Measurements from ENCODE around the gene ZNG1C. TPM values are rescaled to one million over a fixed set of nuclear protein-coding genes. Genes with fewer than 3 reads are reported as not detected.
"Not testable (repeated sequence)": the region's sequence is repeated elsewhere in the genome, so short reads cannot be mapped to it uniquely, and the experiment has no call there.

ZNG1C gene
- total and polyA plus RNA-seq, 2 donors (not counting 3 experiments of a cell fraction or from before 2014, with no cell fraction given) = 31.5 to 32.3 TPM

- H3K4me1 ChIP-seq (ENCODE audit: control insufficient read depth, extremely low read depth, insufficient read depth, low read length); dilution Hi-C loops (cut with MboI; ENCODE audit: extremely low pct_ligation_motif_present, low sequenced_read_pairs); POLR2A ChIA-PET; H3K79me2 ChIP-seq (ENCODE audit: control insufficient read depth, insufficient read depth, low read length); H3K27ac ChIP-seq (ENCODE audit: insufficient read depth, low read depth, low read length); CTCF ChIA-PET; H2AFZ ChIP-seq (ENCODE audit: low read depth, low read length); H4K20me1 ChIP-seq (replicated peaks; ENCODE audit: control insufficient read depth, extremely low read depth, insufficient read depth, low read length); H3K9me1 ChIP-seq (replicated peaks; ENCODE audit: control insufficient read depth, extremely low read depth, insufficient read depth, low read length); intact Hi-C loops (cut with micrococcal nuclease); BruUV-seq (replicated peaks); H3K9me3 ChIP-seq (replicated peaks; ENCODE audit: control insufficient read depth, insufficient read depth, low read length); H3K9ac ChIP-seq (replicated peaks; ENCODE audit: extremely low read depth, insufficient read depth, low read length); DNase-seq (ENCODE audit: low read depth, low spot score); H3K4me2 ChIP-seq (ENCODE audit: insufficient read depth, low read length); H3K36me3 ChIP-seq (ENCODE audit: control insufficient read depth in 2 of 2, extremely low read depth in 1 of 2, insufficient read depth in 2 of 2, low read length in 2 of 2); FAIRE-seq; H3K27me3 ChIP-seq (ENCODE audit: control insufficient read depth in 2 of 2, insufficient read depth in 2 of 2, low read length in 2 of 2); H3K4me3 ChIP-seq (replicated peaks in 1 of 3; ENCODE audit: insufficient read depth in 1 of 3, low read depth in 1 of 3, low read length in 3 of 3): not testable (repeated sequence)
These were observed 62.0 kb downstream of the ZNG1C start for GRCh38 chr9:68303771-68304170.

DNA sequence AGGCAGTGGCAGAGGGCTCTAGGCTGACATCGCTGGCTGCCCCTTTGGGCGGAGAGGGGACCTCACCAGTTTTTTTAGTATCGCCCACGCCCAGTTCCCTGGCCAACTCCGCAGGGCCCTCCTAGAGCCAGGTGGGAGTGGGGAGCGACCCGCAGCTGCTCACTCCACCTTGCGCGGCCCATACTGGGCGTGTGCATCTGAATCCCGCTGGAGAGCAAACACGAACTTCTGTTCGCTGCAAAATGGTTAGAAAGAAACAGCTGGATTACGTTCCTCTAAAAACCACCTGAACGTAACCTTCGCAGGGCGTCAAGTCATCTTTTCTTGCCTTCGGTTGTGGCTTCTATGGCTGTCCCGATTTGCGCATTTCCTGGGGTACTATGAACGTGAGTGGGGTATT lies 62.4 kb downstream of the ZNG1C start:
- H2AFZ ChIP-seq (ENCODE audit: low read depth, low read length); H3K4me1 ChIP-seq (ENCODE audit: control insufficient read depth, extremely low read depth, insufficient read depth, low read length); H3K36me3 ChIP-seq (ENCODE audit: control insufficient read depth in 2 of 2, extremely low read depth in 1 of 2, insufficient read depth in 2 of 2, low read length in 2 of 2); H3K4me3 ChIP-seq (replicated peaks in 1 of 3; ENCODE audit: insufficient read depth in 1 of 3, low read depth in 1 of 3, low read length in 3 of 3); H3K79me2 ChIP-seq (ENCODE audit: control insufficient read depth, insufficient read depth, low read length); H3K9me3 ChIP-seq (replicated peaks; ENCODE audit: control insufficient read depth, insufficient read depth, low read length); POLR2A ChIA-PET; BruUV-seq (replicated peaks); H3K27ac ChIP-seq (ENCODE audit: insufficient read depth, low read depth, low read length); CTCF ChIA-PET; H3K9me1 ChIP-seq (replicated peaks; ENCODE audit: control insufficient read depth, extremely low read depth, insufficient read depth, low read length); DNase-seq (ENCODE audit: low read depth, low spot score); H4K20me1 ChIP-seq (replicated peaks; ENCODE audit: control insufficient read depth, extremely low read depth, insufficient read depth, low read length); dilution Hi-C loops (cut with MboI; ENCODE audit: extremely low pct_ligation_motif_present, low sequenced_read_pairs); intact Hi-C loops (cut with micrococcal nuclease); H3K27me3 ChIP-seq (ENCODE audit: control insufficient read depth in 2 of 2, insufficient read depth in 2 of 2, low read length in 2 of 2); FAIRE-seq; H3K4me2 ChIP-seq (ENCODE audit: insufficient read depth, low read length); H3K9ac ChIP-seq (replicated peaks; ENCODE audit: extremely low read depth, insufficient read depth, low read length): not testable (repeated sequence)

DNA sequence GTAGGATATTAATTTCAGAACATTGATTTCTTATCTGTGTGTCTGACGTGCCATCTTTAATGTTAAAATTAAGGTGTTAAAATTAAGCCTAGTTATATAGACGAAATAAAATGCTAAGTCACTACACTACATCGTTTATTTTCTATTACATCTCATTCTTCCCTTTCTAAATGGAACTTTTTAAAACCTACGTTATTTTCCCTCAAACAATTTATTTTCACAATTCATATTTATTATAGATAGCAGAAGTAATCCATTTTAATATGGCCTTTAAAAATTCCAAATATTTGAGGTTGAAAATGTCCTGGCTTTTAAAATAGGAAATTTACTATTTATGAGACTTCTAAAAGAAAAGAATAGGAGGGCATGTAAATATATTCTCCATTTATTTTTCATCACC lies 63.0 kb downstream of the ZNG1C start:
- CTCF ChIA-PET; H3K9me1 ChIP-seq (replicated peaks; ENCODE audit: control insufficient read depth, extremely low read depth, insufficient read depth, low read length); H3K79me2 ChIP-seq (ENCODE audit: control insufficient read depth, insufficient read depth, low read length); H3K27ac ChIP-seq (ENCODE audit: insufficient read depth, low read depth, low read length); dilution Hi-C loops (cut with MboI; ENCODE audit: extremely low pct_ligation_motif_present, low sequenced_read_pairs); H3K9ac ChIP-seq (replicated peaks; ENCODE audit: extremely low read depth, insufficient read depth, low read length); FAIRE-seq; H3K4me2 ChIP-seq (ENCODE audit: insufficient read depth, low read length); DNase-seq (ENCODE audit: low read depth, low spot score); H3K4me1 ChIP-seq (ENCODE audit: control insufficient read depth, extremely low read depth, insufficient read depth, low read length); BruUV-seq (replicated peaks); POLR2A ChIA-PET; H3K27me3 ChIP-seq (ENCODE audit: control insufficient read depth in 2 of 2, insufficient read depth in 2 of 2, low read length in 2 of 2); H3K4me3 ChIP-seq (replicated peaks in 1 of 3; ENCODE audit: insufficient read depth in 1 of 3, low read depth in 1 of 3, low read length in 3 of 3); H4K20me1 ChIP-seq (replicated peaks; ENCODE audit: control insufficient read depth, extremely low read depth, insufficient read depth, low read length); H2AFZ ChIP-seq (ENCODE audit: low read depth, low read length); H3K9me3 ChIP-seq (replicated peaks; ENCODE audit: control insufficient read depth, insufficient read depth, low read length); intact Hi-C loops (cut with micrococcal nuclease); H3K36me3 ChIP-seq (ENCODE audit: control insufficient read depth in 2 of 2, extremely low read depth in 1 of 2, insufficient read depth in 2 of 2, low read length in 2 of 2): not testable (repeated sequence)

DNA sequence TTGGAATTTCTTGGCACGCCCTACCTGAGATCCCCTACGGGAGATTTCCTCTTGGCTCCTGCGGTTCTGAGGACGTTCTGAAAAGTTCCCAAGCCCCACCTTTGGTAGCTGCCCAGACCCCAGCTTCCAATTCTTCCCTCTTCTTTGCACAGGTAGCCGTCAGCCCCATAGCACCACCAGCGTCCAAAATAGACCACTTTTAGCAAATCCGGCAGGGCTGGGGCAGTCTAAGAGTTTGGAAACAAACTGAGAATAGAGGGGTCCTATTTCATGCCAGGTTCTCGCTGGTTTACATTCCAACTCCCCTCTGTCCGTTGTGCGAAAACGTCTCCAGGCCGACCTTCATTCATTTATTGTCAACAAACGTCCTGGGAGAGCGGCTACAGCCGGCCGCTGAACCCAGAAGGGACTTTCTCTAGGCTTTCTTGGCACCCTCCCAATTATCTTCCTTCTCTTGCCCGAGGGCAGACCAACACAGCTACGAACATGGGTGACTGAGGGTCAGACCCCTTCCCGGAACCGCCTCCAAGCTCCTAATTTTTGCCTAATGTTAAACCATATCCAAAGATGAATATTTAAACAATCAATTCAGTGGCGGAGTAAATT lies 64.0 kb downstream of the ZNG1C start:
- H3K4me3 ChIP-seq (replicated peaks in 1 of 3; ENCODE audit: insufficient read depth in 1 of 3, low read depth in 1 of 3, low read length in 3 of 3); H3K9me3 ChIP-seq (replicated peaks; ENCODE audit: control insufficient read depth, insufficient read depth, low read length); BruUV-seq (replicated peaks); H3K79me2 ChIP-seq (ENCODE audit: control insufficient read depth, insufficient read depth, low read length); CTCF ChIA-PET; H3K9me1 ChIP-seq (replicated peaks; ENCODE audit: control insufficient read depth, extremely low read depth, insufficient read depth, low read length); H3K4me1 ChIP-seq (ENCODE audit: control insufficient read depth, extremely low read depth, insufficient read depth, low read length); DNase-seq (ENCODE audit: low read depth, low spot score); H3K27me3 ChIP-seq (ENCODE audit: control insufficient read depth in 2 of 2, insufficient read depth in 2 of 2, low read length in 2 of 2); FAIRE-seq; H3K4me2 ChIP-seq (ENCODE audit: insufficient read depth, low read length); H3K27ac ChIP-seq (ENCODE audit: insufficient read depth, low read depth, low read length); H3K36me3 ChIP-seq (ENCODE audit: control insufficient read depth in 2 of 2, extremely low read depth in 1 of 2, insufficient read depth in 2 of 2, low read length in 2 of 2); POLR2A ChIA-PET; H2AFZ ChIP-seq (ENCODE audit: low read depth, low read length); H4K20me1 ChIP-seq (replicated peaks; ENCODE audit: control insufficient read depth, extremely low read depth, insufficient read depth, low read length); intact Hi-C loops (cut with micrococcal nuclease); dilution Hi-C loops (cut with MboI; ENCODE audit: extremely low pct_ligation_motif_present, low sequenced_read_pairs); H3K9ac ChIP-seq (replicated peaks; ENCODE audit: extremely low read depth, insufficient read depth, low read length): not testable (repeated sequence)

Data from endothelial cell of umbilical vein (primary cell).